WTC11 (cell line): ENCODE results near the gene NUAK2. TPM values are rescaled to one million over a fixed set of nuclear protein-coding genes. Genes with fewer than 3 reads are reported as not detected.

ENCODE experiments used
- ATAC-seq: fragments of 200-7000 bp; cut with Tn5 transposase; 2 replicates; pipeline ENCODE4 v1.10.0; 2021; ENCODE audit warnings: mild to moderate bottlenecking, moderate library complexity
- CTCF ChIA-PET: fragments of 300-600 bp; sonication (Branson Sonifier 250); formaldehyde crosslinking; loops from one replicate; lab custom pipeline; 2021; ENCODE audit warnings: antibody characterized with exemption; lab: Charles Lee
- POLR2A ChIA-PET: fragments of 350-600 bp; sonication (Branson Sonifier 250); formaldehyde crosslinking; loops from one replicate; lab custom pipeline; 2021; ENCODE audit warnings: antibody characterized with exemption; lab: Charles Lee
- DNase-seq: peaks from one replicate; pipeline ENCODE4 v3.0.0; 2021; ENCODE audit warnings: low spot score
- H3K27ac Mint-ChIP-seq: 2 replicates; pipeline ENCODE4 v1.8.0; 2021; ENCODE audit warnings: mixed read lengths
- H3K27me3 Mint-ChIP-seq: 2 replicates; pipeline ENCODE4 v1.8.0; 2021; ENCODE audit warnings: low read depth, mild to moderate bottlenecking, moderate library complexity, mixed read lengths
- H3K36me3 Mint-ChIP-seq: 2 replicates; pipeline ENCODE4 v1.8.0; 2021; ENCODE audit warnings: mixed read lengths
- H3K4me1 Mint-ChIP-seq: 2 replicates; pipeline ENCODE4 v1.8.0; 2022; ENCODE audit warnings: mixed read lengths
- H3K4me3 Mint-ChIP-seq: 2 replicates; pipeline ENCODE4 v1.8.0; 2021; ENCODE audit warnings: mild to moderate bottlenecking, moderate library complexity, mixed read lengths
- H3K9me3 Mint-ChIP-seq: 2 replicates; pipeline ENCODE4 v1.8.0; 2021; ENCODE audit warnings: mixed read lengths
- CREB1 ChIP-seq: sonication (generic); formaldehyde crosslinking; IDR thresholded peaks from 2 replicates; pipeline ENCODE4 v1.8.0; 2023; ENCODE audit warnings: mild to moderate bottlenecking, missing genetic modification reagents
- ETV6 ChIP-seq: sonication (generic); formaldehyde crosslinking; IDR thresholded peaks from 2 replicates; pipeline ENCODE4 v1.8.1; 2022; ENCODE audit warnings: mild to moderate bottlenecking, missing genetic modification reagents
- GABPB1 ChIP-seq: sonication (generic); formaldehyde crosslinking; IDR thresholded peaks from 2 replicates; pipeline ENCODE4 v1.8.1; 2023; ENCODE audit warnings: mild to moderate bottlenecking, missing genetic modification reagents
- JAZF1 ChIP-seq: fragments of 250-450 bp; sonication (Bioruptor Pico); IDR thresholded peaks from 2 replicates; pipeline ENCODE4 v1.9.0; 2021; ENCODE audit warnings: moderate library complexity, mild to moderate bottlenecking, inconsistent platforms
- ZNF232 ChIP-seq: sonication (generic); formaldehyde crosslinking; IDR thresholded peaks from 2 replicates; pipeline ENCODE4 v1.8.0; 2022; ENCODE audit warnings: mild to moderate bottlenecking, missing genetic modification reagents
- ZNF396 ChIP-seq: fragments of 250-450 bp; sonication (Bioruptor Pico); IDR thresholded peaks from 2 replicates; pipeline ENCODE4 v1.8.0; 2021; ENCODE audit warnings: mild to moderate bottlenecking, moderate library complexity, borderline replicate concordance
- ZNF416 ChIP-seq: fragments of 250-450 bp; sonication (Bioruptor Pico); IDR thresholded peaks from 2 replicates; pipeline ENCODE4 v1.9.0; 2021; ENCODE audit warnings: mild to moderate bottlenecking, inconsistent platforms
- total RNA-seq: library from RNA; stranded (reverse); gene quantifications from 3 replicates; pipeline ENCODE4 v1.2.3, GENCODE V29; 2021
- TF ChIP-seq, protein P1 (sequence below): fragments of 250-450 bp; sonication (Bioruptor Pico); IDR thresholded peaks from 2 replicates; pipeline ENCODE4 v1.9.0; 2021; ENCODE audit warnings: mild to moderate bottlenecking, borderline replicate concordance
- TF ChIP-seq, protein P2 (sequence below): sonication (generic); formaldehyde crosslinking; IDR thresholded peaks from 2 replicates; pipeline ENCODE4 v1.8.1; 2023; ENCODE audit warnings: mild to moderate bottlenecking, moderate library complexity, missing genetic modification reagents
- TF ChIP-seq, protein P3 (sequence below): sonication (generic); formaldehyde crosslinking; IDR thresholded peaks from 2 replicates; pipeline ENCODE4 v1.8.1; 2022; ENCODE audit warnings: low read depth, mild to moderate bottlenecking, moderate library complexity, missing genetic modification reagents, borderline replicate concordance
- TF ChIP-seq, protein P4 (sequence below): sonication (generic); formaldehyde crosslinking; IDR thresholded peaks from 2 replicates; pipeline ENCODE4 v1.8.1; 2023; ENCODE audit warnings: mild to moderate bottlenecking, missing genetic modification reagents
- TF ChIP-seq, protein P5 (sequence below): sonication (generic); formaldehyde crosslinking; IDR thresholded peaks from 2 replicates; pipeline ENCODE4 v1.8.1; 2022; ENCODE audit warnings: low read depth, missing genetic modification reagents, borderline replicate concordance

Gene NUAK2
- total RNA-seq, 1 experiment from 2014 or later, result 8.7 TPM

DNA sequence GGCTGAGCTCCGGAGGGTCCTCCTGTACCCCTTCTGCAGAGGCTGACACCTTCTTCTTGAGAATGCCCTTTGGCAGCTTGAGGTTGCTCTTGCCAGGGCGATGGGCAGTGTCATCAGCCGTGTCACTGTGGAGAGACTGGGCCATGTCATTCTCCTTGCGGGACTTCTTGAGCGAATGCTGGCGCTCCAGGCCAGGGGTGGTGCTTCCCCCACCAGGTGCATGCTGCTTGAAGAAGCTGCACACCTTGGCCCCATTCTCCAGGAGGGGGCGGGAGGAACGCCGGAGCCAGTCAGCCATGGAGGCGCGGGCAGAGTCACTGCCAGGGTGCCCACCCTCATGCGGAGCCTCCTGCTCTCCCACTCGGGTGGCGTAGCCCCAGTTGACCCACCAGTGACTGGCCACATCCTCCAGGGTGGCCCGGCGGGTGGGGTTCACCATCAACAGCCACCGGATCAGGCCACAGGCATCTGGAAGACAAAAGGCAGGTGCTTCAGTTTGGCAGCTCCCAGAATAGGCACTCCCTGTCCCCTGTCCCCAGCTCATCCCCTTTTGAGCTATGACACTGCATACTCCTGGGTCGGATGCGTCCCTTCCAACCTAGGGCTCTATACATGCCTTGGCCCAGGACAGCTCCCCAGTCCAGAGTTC, 17.4 kb downstream of the NUAK2 start (continued):
- TF ChIP-seq JAZF1 (CRISPR knock-in tag), result no peak

DNA sequence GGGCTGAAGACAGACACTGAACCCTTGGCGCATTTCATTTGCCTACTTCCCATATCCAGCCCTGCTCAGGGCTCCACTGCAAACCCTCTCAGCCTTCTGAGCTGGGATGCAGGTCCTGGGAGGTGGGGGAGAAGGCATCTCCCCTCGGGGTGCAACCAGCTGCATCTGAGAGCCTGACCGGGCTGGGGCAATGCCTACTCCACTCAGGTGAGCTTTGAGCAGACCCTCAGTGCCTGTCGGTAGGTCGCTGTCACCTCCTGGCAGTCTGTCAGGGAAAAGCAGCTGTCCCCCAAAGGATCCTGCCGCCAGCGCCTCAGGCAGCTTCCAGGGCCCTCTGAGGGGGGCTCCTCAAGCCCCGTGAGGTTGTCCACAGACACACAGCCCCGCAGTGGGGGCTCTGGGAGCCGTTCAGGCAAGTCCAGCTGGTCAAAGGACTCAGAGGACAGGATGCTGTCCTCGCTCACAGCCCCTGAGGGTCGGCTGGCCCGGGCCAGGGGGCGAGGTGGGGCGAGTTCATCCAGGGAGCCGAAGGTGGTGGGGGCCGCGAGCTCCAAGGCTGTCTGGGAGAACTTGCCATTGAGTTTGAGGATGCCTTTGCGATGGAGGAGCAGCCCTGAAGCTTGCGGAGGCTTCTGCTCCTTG, 18.2 kb downstream of the NUAK2 start:
- peaks cover 49% of the 10 kb centered on the region for H3K36me3 Mint-ChIP-seq
- TF ChIP-seq ZNF396 (CRISPR knock-in tag), result no peak
- TF ChIP-seq, protein P1, sequence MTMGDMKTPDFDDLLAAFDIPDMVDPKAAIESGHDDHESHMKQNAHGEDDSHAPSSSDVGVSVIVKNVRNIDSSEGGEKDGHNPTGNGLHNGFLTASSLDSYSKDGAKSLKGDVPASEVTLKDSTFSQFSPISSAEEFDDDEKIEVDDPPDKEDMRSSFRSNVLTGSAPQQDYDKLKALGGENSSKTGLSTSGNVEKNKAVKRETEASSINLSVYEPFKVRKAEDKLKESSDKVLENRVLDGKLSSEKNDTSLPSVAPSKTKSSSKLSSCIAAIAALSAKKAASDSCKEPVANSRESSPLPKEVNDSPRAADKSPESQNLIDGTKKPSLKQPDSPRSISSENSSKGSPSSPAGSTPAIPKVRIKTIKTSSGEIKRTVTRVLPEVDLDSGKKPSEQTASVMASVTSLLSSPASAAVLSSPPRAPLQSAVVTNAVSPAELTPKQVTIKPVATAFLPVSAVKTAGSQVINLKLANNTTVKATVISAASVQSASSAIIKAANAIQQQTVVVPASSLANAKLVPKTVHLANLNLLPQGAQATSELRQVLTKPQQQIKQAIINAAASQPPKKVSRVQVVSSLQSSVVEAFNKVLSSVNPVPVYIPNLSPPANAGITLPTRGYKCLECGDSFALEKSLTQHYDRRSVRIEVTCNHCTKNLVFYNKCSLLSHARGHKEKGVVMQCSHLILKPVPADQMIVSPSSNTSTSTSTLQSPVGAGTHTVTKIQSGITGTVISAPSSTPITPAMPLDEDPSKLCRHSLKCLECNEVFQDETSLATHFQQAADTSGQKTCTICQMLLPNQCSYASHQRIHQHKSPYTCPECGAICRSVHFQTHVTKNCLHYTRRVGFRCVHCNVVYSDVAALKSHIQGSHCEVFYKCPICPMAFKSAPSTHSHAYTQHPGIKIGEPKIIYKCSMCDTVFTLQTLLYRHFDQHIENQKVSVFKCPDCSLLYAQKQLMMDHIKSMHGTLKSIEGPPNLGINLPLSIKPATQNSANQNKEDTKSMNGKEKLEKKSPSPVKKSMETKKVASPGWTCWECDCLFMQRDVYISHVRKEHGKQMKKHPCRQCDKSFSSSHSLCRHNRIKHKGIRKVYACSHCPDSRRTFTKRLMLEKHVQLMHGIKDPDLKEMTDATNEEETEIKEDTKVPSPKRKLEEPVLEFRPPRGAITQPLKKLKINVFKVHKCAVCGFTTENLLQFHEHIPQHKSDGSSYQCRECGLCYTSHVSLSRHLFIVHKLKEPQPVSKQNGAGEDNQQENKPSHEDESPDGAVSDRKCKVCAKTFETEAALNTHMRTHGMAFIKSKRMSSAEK (CRISPR knock-in tag), result no peak
- no peak for TF ChIP-seq ZNF232 (CRISPR knock-in tag)
- no peak for TF ChIP-seq CREB1
- TF ChIP-seq, protein P2, sequence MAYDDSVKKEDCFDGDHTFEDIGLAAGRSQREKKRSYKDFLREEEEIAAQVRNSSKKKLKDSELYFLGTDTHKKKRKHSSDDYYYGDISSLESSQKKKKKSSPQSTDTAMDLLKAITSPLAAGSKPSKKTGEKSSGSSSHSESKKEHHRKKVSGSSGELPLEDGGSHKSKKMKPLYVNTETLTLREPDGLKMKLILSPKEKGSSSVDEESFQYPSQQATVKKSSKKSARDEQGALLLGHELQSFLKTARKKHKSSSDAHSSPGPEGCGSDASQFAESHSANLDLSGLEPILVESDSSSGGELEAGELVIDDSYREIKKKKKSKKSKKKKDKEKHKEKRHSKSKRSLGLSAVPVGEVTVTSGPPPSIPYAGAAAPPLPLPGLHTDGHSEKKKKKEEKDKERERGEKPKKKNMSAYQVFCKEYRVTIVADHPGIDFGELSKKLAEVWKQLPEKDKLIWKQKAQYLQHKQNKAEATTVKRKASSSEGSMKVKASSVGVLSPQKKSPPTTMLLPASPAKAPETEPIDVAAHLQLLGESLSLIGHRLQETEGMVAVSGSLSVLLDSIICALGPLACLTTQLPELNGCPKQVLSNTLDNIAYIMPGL (CRISPR knock-in tag), result no peak
- no peak for TF ChIP-seq ZNF416 (CRISPR knock-in tag)
- TF ChIP-seq, protein P3, sequence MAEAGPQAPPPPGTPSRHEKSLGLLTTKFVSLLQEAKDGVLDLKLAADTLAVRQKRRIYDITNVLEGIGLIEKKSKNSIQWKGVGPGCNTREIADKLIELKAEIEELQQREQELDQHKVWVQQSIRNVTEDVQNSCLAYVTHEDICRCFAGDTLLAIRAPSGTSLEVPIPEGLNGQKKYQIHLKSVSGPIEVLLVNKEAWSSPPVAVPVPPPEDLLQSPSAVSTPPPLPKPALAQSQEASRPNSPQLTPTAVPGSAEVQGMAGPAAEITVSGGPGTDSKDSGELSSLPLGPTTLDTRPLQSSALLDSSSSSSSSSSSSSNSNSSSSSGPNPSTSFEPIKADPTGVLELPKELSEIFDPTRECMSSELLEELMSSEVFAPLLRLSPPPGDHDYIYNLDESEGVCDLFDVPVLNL (CRISPR knock-in tag), result no peak
- TF ChIP-seq ETV6 (CRISPR knock-in tag), result no peak
- TF ChIP-seq, protein P4, sequence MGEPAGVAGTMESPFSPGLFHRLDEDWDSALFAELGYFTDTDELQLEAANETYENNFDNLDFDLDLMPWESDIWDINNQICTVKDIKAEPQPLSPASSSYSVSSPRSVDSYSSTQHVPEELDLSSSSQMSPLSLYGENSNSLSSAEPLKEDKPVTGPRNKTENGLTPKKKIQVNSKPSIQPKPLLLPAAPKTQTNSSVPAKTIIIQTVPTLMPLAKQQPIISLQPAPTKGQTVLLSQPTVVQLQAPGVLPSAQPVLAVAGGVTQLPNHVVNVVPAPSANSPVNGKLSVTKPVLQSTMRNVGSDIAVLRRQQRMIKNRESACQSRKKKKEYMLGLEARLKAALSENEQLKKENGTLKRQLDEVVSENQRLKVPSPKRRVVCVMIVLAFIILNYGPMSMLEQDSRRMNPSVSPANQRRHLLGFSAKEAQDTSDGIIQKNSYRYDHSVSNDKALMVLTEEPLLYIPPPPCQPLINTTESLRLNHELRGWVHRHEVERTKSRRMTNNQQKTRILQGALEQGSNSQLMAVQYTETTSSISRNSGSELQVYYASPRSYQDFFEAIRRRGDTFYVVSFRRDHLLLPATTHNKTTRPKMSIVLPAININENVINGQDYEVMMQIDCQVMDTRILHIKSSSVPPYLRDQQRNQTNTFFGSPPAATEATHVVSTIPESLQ (CRISPR knock-in tag), result no peak
- no peak for TF ChIP-seq GABPB1 (CRISPR knock-in tag)
- TF ChIP-seq, protein P5, sequence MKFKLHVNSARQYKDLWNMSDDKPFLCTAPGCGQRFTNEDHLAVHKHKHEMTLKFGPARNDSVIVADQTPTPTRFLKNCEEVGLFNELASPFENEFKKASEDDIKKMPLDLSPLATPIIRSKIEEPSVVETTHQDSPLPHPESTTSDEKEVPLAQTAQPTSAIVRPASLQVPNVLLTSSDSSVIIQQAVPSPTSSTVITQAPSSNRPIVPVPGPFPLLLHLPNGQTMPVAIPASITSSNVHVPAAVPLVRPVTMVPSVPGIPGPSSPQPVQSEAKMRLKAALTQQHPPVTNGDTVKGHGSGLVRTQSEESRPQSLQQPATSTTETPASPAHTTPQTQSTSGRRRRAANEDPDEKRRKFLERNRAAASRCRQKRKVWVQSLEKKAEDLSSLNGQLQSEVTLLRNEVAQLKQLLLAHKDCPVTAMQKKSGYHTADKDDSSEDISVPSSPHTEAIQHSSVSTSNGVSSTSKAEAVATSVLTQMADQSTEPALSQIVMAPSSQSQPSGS (CRISPR knock-in tag), result no peak
- no peak for ATAC-seq
- ChIA-PET POLR2A (interaction anchor here (0.5 to 7.7 kb wide), 7 partner anchors 9 to 1148 kb away, joined by 3 to 186 read pairs (median 4); partner anchors contain the start of gene NUAK2), CTCF (interaction anchor here (0.5 to 8.7 kb wide), 7 partner anchors 9 to 242 kb away, joined by 3 to 114 read pairs (median 3); no protein-coding TSS in a partner anchor)
- no peaks in the 10 kb centered on the region for H3K27me3 Mint-ChIP-seq
- DNase-seq, result no peak
- peak overlapping the region; percentile 90 for H3K27ac Mint-ChIP-seq
- no peak overlapping the region for H3K4me3 Mint-ChIP-seq
- peaks cover 46% of the 10 kb centered on the region for H3K4me1 Mint-ChIP-seq
- no peaks in the 10 kb centered on the region for H3K9me3 Mint-ChIP-seq
